Tibial nerve (tissue), 4 donors: ENCODE measurements around the gene GEMIN5.

Experiments
- EP300 ChIP-seq, 2 donors: sonication (generic); formaldehyde crosslinking; IDR thresholded peaks; one replicate each; pipeline ENCODE4 v1.6.1; 2017; ENCODE audit warnings: antibody characterized with exemption in 2 of 2, mild to moderate bottlenecking in 1 of 2
- POLR2A ChIP-seq, 2 donors: fragments of 450-650 bp; IDR thresholded peaks; one replicate each; pipeline ENCODE4 v1.6.1; 2017; ENCODE audit warnings: antibody characterized with exemption in 2 of 2, mild to moderate bottlenecking in 2 of 2, moderate library complexity in 2 of 2
- TF ChIP-seq, protein P1 (sequence below), 5 experiments: fragments of 200-600 bp in 3 of 5; fragments of 450-650 bp in 2 of 5; sonication (generic) in 3 of 5; IDR thresholded peaks; one replicate each; pipeline ENCODE4 v1.5.1; 2016 to 2019; ENCODE audit warnings: antibody characterized with exemption in 5 of 5, mild to moderate bottlenecking in 3 of 5, moderate library complexity in 2 of 5

GRCh38 chr5:154895606-154896561 lies 42.1 kb downstream of the GEMIN5 start:
- TF ChIP-seq, protein P1, sequence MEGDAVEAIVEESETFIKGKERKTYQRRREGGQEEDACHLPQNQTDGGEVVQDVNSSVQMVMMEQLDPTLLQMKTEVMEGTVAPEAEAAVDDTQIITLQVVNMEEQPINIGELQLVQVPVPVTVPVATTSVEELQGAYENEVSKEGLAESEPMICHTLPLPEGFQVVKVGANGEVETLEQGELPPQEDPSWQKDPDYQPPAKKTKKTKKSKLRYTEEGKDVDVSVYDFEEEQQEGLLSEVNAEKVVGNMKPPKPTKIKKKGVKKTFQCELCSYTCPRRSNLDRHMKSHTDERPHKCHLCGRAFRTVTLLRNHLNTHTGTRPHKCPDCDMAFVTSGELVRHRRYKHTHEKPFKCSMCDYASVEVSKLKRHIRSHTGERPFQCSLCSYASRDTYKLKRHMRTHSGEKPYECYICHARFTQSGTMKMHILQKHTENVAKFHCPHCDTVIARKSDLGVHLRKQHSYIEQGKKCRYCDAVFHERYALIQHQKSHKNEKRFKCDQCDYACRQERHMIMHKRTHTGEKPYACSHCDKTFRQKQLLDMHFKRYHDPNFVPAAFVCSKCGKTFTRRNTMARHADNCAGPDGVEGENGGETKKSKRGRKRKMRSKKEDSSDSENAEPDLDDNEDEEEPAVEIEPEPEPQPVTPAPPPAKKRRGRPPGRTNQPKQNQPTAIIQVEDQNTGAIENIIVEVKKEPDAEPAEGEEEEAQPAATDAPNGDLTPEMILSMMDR (IDR thresholded peaks at IDR 0.05): no peak
- no peak for TF ChIP-seq POLR2A (IDR thresholded peaks at IDR 0.05)
- TF ChIP-seq EP300 (IDR thresholded peaks at IDR 0.05): no peak
